HUES64 (cell line): Measurements from ENCODE around the gene DENND5B.
A peak's percentile ranks its signal among the peaks of the same experiment; 100 is the strongest.
"Not testable (repeated sequence)": the region's sequence is repeated elsewhere in the genome, so short reads cannot be mapped to it uniquely, and the experiment has no call there.

Experiments used
- H3K27ac ChIP-seq: 2 replicates; pipeline ENCODE4 v1.7.0; 2013; ENCODE audit warnings: low read depth, low read length, inconsistent platforms
- H3K27me3 ChIP-seq: 2 replicates; pipeline ENCODE4 v1.6.1; 2013; ENCODE audit warnings: mild to moderate bottlenecking, low read length; ENCODE audit not compliant: insufficient read depth
- H3K36me3 ChIP-seq: 2 replicates; pipeline ENCODE4 v1.6.1; 2013; ENCODE audit warnings: mild to moderate bottlenecking, low read length; ENCODE audit not compliant: insufficient read depth
- H3K4me1 ChIP-seq: 2 replicates; pipeline ENCODE4 v1.6.1; 2013; ENCODE audit warnings: mild to moderate bottlenecking, low read length, moderate library complexity; ENCODE audit not compliant: insufficient read depth
- H3K4me3 ChIP-seq: 2 replicates; pipeline ENCODE4 v1.5.1; 2013; ENCODE audit warnings: mild to moderate bottlenecking, low read length, moderate library complexity
- H3K9ac ChIP-seq: 2 replicates; pipeline ENCODE4 v1.6.1; 2013; ENCODE audit warnings: mild to moderate bottlenecking, low read depth, low read length
- H3K9me3 ChIP-seq: 2 replicates; pipeline ENCODE4 v1.6.1; 2013; ENCODE audit warnings: low read depth, low read length; ENCODE audit not compliant: insufficient read depth
- WGBS: fragments of 150-250, 120-280 bp; methylation state at CpG from one replicate; pipeline ENCODE4 v1.1.7; 2013; ENCODE audit warnings: missing lambda C conversion rate; 5-methylcytosine and 5-hydroxymethylcytosine counted together

Gene DENND5B

DNA sequence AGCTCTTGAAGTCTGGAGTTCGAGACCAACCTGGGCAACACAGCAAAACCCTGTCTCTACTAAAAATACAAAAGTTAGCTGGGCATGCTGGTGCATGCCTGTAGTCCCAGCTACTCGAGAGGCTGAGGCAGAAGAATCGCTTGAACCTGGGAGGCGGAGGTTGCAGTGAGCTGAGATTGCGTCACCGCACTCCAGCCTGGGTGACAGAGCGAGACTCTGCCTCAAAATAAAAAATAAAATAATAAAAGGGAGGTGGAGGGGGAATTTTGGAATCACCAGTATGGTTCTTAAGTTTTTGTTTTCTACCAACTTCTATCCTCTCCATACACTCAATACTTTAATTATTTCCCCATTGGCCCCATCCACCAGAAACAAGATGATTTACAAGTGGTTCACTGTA, 16.6 kb downstream of the DENND5B start:
- H3K27me3 ChIP-seq, H3K9me3 ChIP-seq, H3K36me3 ChIP-seq, H3K27ac ChIP-seq, H3K9ac ChIP-seq, H3K4me3 ChIP-seq: not testable (repeated sequence)
- peaks cover 36% of the 10 kb centered on the region for H3K4me1 ChIP-seq
- 85% methylated on average over 6 of the region's 7 CpGs for WGBS

DNA sequence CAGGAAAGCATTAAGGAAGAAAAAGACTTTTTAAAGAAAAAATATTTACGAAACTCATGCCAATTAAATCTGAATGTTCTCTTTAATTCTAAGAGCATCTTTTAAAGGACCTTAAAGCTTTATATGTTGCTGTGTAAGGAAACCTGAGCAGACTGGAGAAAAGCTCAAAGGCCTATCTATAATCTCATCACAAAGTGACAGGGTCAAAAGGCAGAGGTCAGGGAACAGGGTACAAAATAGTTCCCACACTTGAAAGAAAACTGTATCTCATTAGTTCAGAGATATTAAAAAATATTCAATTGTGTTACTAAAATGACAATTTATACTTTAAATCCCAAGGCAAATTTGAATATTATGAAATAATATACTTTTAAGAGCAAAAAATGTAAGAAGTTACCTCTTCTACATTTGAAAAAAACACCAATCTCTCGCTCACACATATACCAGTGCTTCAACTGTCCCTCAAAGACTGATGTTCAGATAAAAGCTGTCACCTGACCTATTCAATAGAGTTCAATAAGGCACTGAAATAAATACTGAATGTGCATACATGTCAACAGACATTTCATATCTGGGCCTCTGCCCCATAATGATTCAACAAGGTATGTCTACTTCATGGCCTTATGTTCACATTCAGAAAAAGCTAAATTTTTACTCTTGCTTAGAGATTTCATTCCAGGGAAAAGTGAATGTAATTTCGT, 17.9 kb downstream of the DENND5B start:
- no peak overlapping the region for H3K9ac ChIP-seq
- WGBS = 83% methylated on average over 2 of the region's 3 CpGs
- H3K27me3 ChIP-seq = no peaks in the 10 kb centered on the region
- peaks cover 41% of the 10 kb centered on the region for H3K4me1 ChIP-seq
- no peaks in the 10 kb centered on the region for H3K36me3 ChIP-seq
- H3K4me3 ChIP-seq = no peak overlapping the region
- no peaks in the 10 kb centered on the region for H3K9me3 ChIP-seq
- peak overlapping the region; percentile 17 for H3K27ac ChIP-seq

DNA sequence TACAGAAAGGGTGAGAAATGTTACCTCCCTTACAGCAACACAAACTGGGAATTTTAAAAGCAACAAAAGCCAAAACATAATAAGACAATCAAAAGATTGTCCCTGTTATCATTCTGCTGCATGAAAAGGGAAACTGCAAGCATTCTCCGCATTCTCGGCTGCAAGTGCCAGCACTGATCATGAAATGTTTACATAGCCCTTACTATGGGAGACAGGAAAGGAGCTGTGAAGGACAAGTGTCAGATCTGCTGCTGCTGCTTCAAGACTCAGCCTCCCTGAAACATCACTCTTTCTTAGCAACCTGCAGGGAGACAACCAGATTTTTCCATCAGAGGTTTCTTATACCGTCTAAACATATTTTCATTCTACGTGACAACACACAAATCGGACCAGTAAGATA, 20.1 kb downstream of the DENND5B start:
- Histone ChIP-seq H3K36me3 (no peaks in the 10 kb centered on the region), H3K9ac (no peak overlapping the region), H3K4me1 (peaks cover 41% of the 10 kb centered on the region), H3K9me3 (no peaks in the 10 kb centered on the region), H3K4me3 (no peak overlapping the region), H3K27me3 (no peaks in the 10 kb centered on the region), H3K27ac (peak overlapping the region; percentile 78; the same call in 1 of the 2 replicates)
- WGBS = 71% methylated on average over 5 of the region's 5 CpGs

DNA sequence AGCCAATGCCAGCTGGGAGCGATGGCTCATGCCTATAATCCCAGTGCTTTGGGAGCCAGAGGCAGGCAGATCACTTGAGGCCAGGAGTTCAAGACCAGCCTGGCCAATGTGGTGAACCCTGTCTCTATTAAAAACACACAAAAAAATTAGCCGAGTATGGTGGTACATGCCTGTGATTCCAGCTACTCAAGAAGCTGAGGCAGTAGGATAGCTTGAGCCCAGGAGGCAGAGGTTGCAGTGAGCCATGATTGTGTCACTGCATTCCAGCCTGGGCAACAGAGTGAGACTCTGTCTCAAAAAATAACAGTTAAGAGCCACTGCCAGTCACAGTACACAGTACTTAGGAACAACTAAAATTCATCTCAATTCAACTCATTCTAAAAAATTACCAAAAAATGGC, 21.4 kb downstream of the DENND5B start:
- H3K9me3 ChIP-seq, H3K4me3 ChIP-seq, H3K36me3 ChIP-seq, H3K27ac ChIP-seq, H3K27me3 ChIP-seq, H3K9ac ChIP-seq: not testable (repeated sequence)
- peaks cover 34% of the 10 kb centered on the region for H3K4me1 ChIP-seq
- WGBS = 90% methylated on average over 2 of the region's 2 CpGs

DNA sequence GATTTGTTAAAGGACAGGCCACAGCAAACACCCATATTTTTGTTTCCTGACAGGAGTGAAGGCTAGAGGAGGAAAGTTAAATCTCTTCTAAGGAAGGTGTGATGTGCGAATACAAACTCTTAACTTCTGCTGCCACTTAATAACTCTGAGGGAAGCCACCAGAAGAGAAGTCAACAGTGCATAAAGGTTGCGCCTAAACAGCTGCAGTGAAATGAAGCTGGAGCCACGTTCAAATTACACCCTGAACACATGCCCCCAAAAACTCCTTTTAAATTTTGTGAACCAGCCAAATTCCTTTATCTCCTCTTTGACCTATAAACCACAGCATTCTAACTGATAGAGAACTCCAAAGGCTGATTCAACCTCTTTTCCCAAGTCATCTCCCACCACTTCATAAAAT, 22.4 kb downstream of the DENND5B start:
- H3K27ac ChIP-seq = no peak overlapping the region
- H3K9ac ChIP-seq = no peak overlapping the region
- peaks cover 29% of the 10 kb centered on the region for H3K4me1 ChIP-seq
- no peaks in the 10 kb centered on the region for H3K27me3 ChIP-seq
- no peak overlapping the region for H3K4me3 ChIP-seq
- no peaks in the 10 kb centered on the region for H3K9me3 ChIP-seq
- 80% methylated on average over 3 of the region's 3 CpGs for WGBS
- no peaks in the 10 kb centered on the region for H3K36me3 ChIP-seq

DNA sequence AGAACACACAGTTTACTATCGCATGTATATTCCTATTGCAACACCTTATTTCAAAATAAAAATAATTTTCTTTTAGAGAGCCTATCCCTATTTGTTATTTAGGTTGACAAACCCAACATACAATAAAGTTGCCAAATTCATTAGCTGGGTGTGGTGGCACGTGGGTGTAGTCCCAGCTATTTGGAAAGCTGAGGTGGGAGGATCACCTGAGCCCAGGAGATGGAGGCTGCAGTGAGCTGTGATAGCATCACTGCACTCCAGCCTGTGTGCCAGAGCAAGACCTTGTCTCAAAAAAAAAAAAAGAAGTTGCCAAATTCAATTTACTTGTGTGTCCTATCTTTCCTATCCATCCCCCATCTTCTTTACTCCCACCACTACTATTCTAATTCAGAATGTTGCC, 23.9 kb downstream of the DENND5B start:
- Histone ChIP-seq H3K9ac (no peak overlapping the region), H3K9me3 (no peaks in the 10 kb centered on the region), H3K27ac (no peak overlapping the region), H3K36me3 (no peaks in the 10 kb centered on the region), H3K27me3 (no peaks in the 10 kb centered on the region), H3K4me3 (no peak overlapping the region), H3K4me1 (peaks cover 22% of the 10 kb centered on the region)
- WGBS = 92% methylated on average over 2 of the region's 2 CpGs

DNA sequence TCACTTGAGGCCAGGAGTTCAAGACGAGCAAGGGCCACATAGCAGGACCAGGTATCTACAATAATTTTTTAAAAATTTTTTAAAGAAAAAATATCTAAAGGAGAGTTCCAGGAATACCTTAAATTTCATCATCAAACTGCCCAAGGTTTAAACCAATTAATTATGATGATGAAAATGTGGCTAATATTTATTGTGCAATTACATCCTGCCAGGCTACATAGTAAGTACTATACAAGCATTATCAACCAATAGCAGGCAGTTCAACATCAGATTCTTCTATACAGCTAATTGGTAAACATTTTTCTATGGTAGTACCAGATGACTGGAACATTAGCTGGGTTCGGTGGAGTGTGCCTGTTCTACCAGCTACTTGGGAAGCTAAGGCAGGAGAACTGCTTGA, 24.4 kb downstream of the DENND5B start:
- no peaks in the 10 kb centered on the region for H3K9me3 ChIP-seq
- no peaks in the 10 kb centered on the region for H3K27me3 ChIP-seq
- no peak overlapping the region for H3K4me3 ChIP-seq
- H3K9ac ChIP-seq = no peak overlapping the region
- H3K36me3 ChIP-seq = no peaks in the 10 kb centered on the region
- peaks cover 22% of the 10 kb centered on the region for H3K4me1 ChIP-seq
- 88% methylated on average over 2 of the region's 2 CpGs for WGBS
- no peak overlapping the region for H3K27ac ChIP-seq

DNA sequence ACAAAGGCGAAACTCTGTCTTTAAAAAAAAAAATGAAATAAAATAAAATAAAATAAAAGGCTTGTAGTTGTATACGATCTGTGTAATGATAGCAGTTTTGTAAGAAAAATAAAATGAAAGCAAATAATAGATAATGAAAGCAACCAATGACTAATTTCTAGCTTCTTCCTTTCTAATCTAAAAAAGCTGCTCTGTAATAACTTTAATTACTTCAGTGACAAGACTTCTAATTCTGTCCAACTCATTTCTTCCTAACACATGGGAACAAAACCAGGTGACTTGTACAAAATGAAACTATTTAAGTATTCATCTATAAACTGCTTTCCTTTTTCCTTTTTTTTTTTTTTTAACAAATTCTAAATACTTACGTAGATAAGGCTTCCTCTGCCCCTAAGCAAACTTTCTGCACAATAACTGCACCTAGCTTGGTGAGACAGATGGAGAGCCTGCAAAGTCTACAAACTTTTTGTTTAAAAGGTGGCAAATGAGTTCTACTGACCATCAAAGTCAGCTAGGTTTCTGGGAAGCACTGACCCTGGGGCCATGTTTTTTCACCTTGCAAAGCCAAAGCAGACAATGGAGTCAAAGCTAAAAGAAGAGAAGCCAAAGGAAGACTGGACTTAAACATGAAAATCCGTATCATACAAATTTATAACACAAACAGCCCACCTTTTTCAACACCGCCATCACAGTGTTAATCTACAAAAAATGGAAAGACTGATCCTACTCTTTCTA, 28.2 kb downstream of the DENND5B start:
- whole genome bisulfite sequencing = 97% methylated on average over 3 of the region's 5 CpGs

DNA sequence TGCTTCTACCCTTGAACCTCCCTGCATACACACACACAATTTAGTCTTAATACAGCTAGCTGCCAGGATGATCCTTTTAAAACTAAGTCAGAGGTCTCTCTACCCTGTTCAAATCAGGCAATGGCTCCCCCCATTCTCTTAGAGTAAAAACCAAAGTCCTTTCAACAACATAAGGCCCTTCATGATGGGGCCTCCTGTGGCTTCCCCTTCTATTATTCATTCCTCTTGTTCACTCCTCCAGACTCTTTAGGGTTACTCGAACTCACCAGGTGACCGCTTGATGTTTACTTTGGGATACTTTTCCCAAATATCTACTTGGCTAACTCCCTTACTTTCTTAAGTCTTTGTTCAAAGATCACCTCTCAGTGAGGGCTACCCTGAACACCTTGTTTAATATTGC, 30.4 kb downstream of the DENND5B start:
- Histone ChIP-seq H3K36me3 (0 out of 2 replicates have a peak, but pooled peaks cover 5% of the 10 kb centered on the region), H3K9me3 (peaks cover 23% of the 10 kb centered on the region), H3K27ac (peak overlapping the region; percentile 29), H3K4me3 (no peak overlapping the region), H3K4me1 (peaks cover 22% of the 10 kb centered on the region), H3K9ac (no peak overlapping the region), H3K27me3 (no peaks in the 10 kb centered on the region)
- 39% methylated on average over 2 of the region's 2 CpGs for WGBS

More for the DNA sequence above, 28.2 kb downstream of the DENND5B start:
- Histone ChIP-seq H3K9me3 (peaks cover 1% of the 10 kb centered on the region; the same call in 1 of the 2 replicates), H3K4me3 (no peak overlapping the region), H3K9ac (no peak overlapping the region), H3K27ac (no peak overlapping the region), H3K4me1 (peaks cover 22% of the 10 kb centered on the region), H3K27me3 (no peaks in the 10 kb centered on the region), H3K36me3 (no peaks in the 10 kb centered on the region)

DNA sequence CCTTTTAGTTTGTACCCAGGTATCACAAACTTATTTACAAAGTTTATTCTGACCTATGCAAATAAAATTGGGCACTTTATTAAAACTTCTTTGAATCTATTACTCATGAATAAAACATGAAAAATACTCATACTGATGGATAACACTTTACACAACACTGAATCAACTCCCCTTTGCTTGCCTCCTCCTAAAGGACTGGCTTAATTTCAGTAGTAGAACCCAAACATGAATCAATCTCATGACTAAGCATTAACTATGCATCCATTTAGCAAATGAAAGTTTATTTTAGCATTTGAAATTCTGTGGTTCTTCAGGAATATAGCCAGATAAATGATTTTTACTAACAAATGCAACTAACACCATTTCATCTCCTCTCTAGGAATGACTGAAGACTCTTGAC, 32.4 kb downstream of the DENND5B start:
- Histone ChIP-seq H3K4me1 (peaks cover 21% of the 10 kb centered on the region), H3K27me3 (no peaks in the 10 kb centered on the region), H3K9ac (no peak overlapping the region), H3K27ac (no peak overlapping the region), H3K9me3 (peaks cover 24% of the 10 kb centered on the region), H3K4me3 (no peak overlapping the region), H3K36me3 (0 out of 2 replicates have a peak, but pooled peaks cover 5% of the 10 kb centered on the region)

DNA sequence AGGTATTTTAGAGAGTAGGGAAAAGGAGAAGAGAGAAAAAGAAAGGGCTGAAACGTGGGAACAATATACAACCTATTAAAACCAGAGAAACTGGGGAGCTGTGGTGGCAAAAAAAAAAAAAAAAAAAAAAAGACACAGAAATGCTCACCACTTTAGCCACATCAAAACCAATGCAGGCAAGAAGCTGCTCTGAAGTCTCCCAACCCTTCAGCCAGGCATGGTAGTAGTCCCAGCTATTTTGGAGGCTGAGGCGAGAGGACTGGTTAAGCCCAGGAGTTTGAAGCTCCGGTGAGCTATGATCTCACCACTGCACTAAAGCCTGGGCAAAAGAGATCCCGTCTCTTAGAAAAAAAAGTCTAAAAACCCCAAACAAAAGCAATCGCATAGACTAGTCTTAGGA, 33.2 kb downstream of the DENND5B start:
- H3K36me3 ChIP-seq = 0 out of 2 replicates have a peak, but pooled peaks cover 5% of the 10 kb centered on the region
- H3K27ac ChIP-seq = no peak overlapping the region
- H3K4me1 ChIP-seq = peaks cover 15% of the 10 kb centered on the region
- 95% methylated on average over 4 of the region's 5 CpGs for WGBS
- no peak overlapping the region for H3K4me3 ChIP-seq
- peaks cover 24% of the 10 kb centered on the region for H3K9me3 ChIP-seq
- H3K9ac ChIP-seq = no peak overlapping the region
- no peaks in the 10 kb centered on the region for H3K27me3 ChIP-seq
